Esophagus squamous epithelium (tissue), 5 donors: ENCODE measurements around the gene PINLYP. TPM values are rescaled to one million over a fixed set of nuclear protein-coding genes. Genes with fewer than 3 reads are reported as not detected.

ENCODE experiments used
- DNase-seq: peaks from one replicate; lab custom pipeline; 2025; lab: John Stamatoyannopoulos, UW
- H3K27ac ChIP-seq, 4 donors: fragments of 200-600 bp; sonication (generic); one replicate each; pipeline ENCODE4 v1.5.1; 2016 to 2019; ENCODE audit warnings: mild to moderate bottlenecking in 1 of 4
- H3K27me3 ChIP-seq, 4 donors: fragments of 200-600 bp; sonication (generic); 1 replicate in 3 of 4; 2 replicates in 1 of 4; pipeline versions ENCODE4 v1.5.1 to v1.6.0; 2017 to 2021; ENCODE audit warnings: antibody characterized with exemption in 1 of 4
- H3K36me3 ChIP-seq, 3 donors: fragments of 200-600 bp; sonication (generic); one replicate each; pipeline ENCODE4 v1.5.1; 2016 to 2019
- H3K4me1 ChIP-seq, 3 donors: fragments of 200-600 bp; sonication (generic); one replicate each; pipeline ENCODE4 v1.5.1; 2017 to 2019
- H3K4me3 ChIP-seq, 4 donors: fragments of 200-600 bp; sonication (generic); 1 replicate in 3 of 4; 2 replicates in 1 of 4; pipeline ENCODE4 v1.5.1; 2016 to 2019; ENCODE audit warnings: mild to moderate bottlenecking in 2 of 4, moderate library complexity in 1 of 4
- H3K9me3 ChIP-seq, 3 donors: fragments of 200-600 bp; sonication (generic); one replicate each; pipeline ENCODE4 v1.5.1; 2016 to 2019
- CTCF ChIP-seq, 6 experiments: fragments of 450-650 bp in 4 of 6; fragments of 200-600 bp in 2 of 6; sonication (generic) in 2 of 6; IDR thresholded peaks; one replicate each; pipeline ENCODE4 v1.5.1; 2016 to 2019; ENCODE audit warnings: antibody characterized with exemption in 6 of 6, mild to moderate bottlenecking in 4 of 6, moderate library complexity in 4 of 6
- POLR2A ChIP-seq, 4 donors: fragments of 450-650 bp; IDR thresholded peaks; one replicate each; pipeline ENCODE4 v1.6.1; 2017; ENCODE audit warnings: antibody characterized with exemption in 4 of 4, mild to moderate bottlenecking in 4 of 4, moderate library complexity in 3 of 4
- WGBS, 2 donors: methylation state at CpG; one replicate each; pipeline ENCODE4 v1.1.5; 2018; 5-methylcytosine and 5-hydroxymethylcytosine counted together
- intact Hi-C: fragments of 100-400 bp; cut with DNase I; formaldehyde crosslinking; loops from one replicate; pipeline ENCODE4 v1.15.0; 2022
- total RNA-seq, 4 donors: library from RNA; depleted of rRNA; stranded (reverse); fragments of >200 nt; gene quantifications; one replicate each; pipeline ENCODE4 v1.1.0, GENCODE V29; 2016
- donor health status: DM: yes; HTN: yes; CAD: no.

Gene PINLYP
- total RNA-seq, 4 donors from 2014 or later: 1.9 to 23.3 (median 9.3) TPM

- Histone ChIP-seq H3K27me3 (no peaks in the 10 kb centered on the region), H3K27ac (peak overlapping the region in 2 of 4 donors; percentile 34 to 59), H3K9me3 (no peaks in the 10 kb centered on the region), H3K36me3 (no peaks in the 10 kb centered on the region), H3K4me1 (peaks cover 3 to 32% (median 7%) of the 10 kb centered on the region in 3 donors), H3K4me3 (no peak overlapping the region)
- peak; percentile 10 for DNase-seq
- intact Hi-C loops: no loop called here
- TF ChIP-seq CTCF (IDR thresholded peaks at IDR 0.05) (peak in 3 of 6 experiments; percentile 29 to 38 (median 31)), POLR2A (IDR thresholded peaks at IDR 0.05) (no peak)
- WGBS, 2 donors: 0 to 16% methylated on average over 1 to 9 of the region's 30 CpGs
These were observed 49.3 kb downstream of the PINLYP start for GRCh38 chr19:43624933-43625332.

GRCh38 chr19:43625918-43626579, 50.4 kb downstream of the PINLYP start:
- no peak overlapping the region for H3K4me3 ChIP-seq
- H3K27ac ChIP-seq: peak overlapping the region in 2 of 4 donors; percentile 42 to 59
- H3K36me3 ChIP-seq: no peaks in the 10 kb centered on the region
- H3K9me3 ChIP-seq: no peaks in the 10 kb centered on the region
- H3K27me3 ChIP-seq: no peaks in the 10 kb centered on the region
- TF ChIP-seq CTCF (IDR thresholded peaks at IDR 0.05) (no peak), POLR2A (IDR thresholded peaks at IDR 0.05) (no peak)
- peaks cover 0 to 21% (median 0%) of the 10 kb centered on the region in 3 donors for H3K4me1 ChIP-seq
- WGBS, 2 donors: 78 to 80% methylated on average over 27 to 32 of the region's 32 CpGs
- DNase-seq: no peak
- intact Hi-C loops: no loop called here

GRCh38 chr19:43626838-43627237, 51.2 kb downstream of the PINLYP start:
- no peaks in the 10 kb centered on the region for H3K27me3 ChIP-seq
- no peak for DNase-seq
- H3K4me1 ChIP-seq: peaks cover 0 to 21% (median 0%) of the 10 kb centered on the region in 3 donors
- no peaks in the 10 kb centered on the region for H3K36me3 ChIP-seq
- H3K9me3 ChIP-seq: no peaks in the 10 kb centered on the region
- 42 to 64% methylated on average over 9 to 11 of the region's 17 CpGs for WGBS, 2 donors
- H3K4me3 ChIP-seq: no peak overlapping the region
- no peak overlapping the region for H3K27ac ChIP-seq
- intact Hi-C loops: no loop called here
- TF ChIP-seq POLR2A (IDR thresholded peaks at IDR 0.05): no peak
- no peak for TF ChIP-seq CTCF (IDR thresholded peaks at IDR 0.05)

GRCh38 chr19:43628646-43629326, 53.2 kb downstream of the PINLYP start:
- 73 to 89% methylated on average over 3 of the region's 3 CpGs for WGBS, 2 donors
- peaks cover 0 to 22% (median 0%) of the 10 kb centered on the region in 3 donors for H3K4me1 ChIP-seq
- intact Hi-C loops: no loop called here
- H3K27me3 ChIP-seq: no peaks in the 10 kb centered on the region
- no peaks in the 10 kb centered on the region for H3K36me3 ChIP-seq
- H3K4me3 ChIP-seq: no peak overlapping the region
- TF ChIP-seq CTCF (IDR thresholded peaks at IDR 0.05) (no peak), POLR2A (IDR thresholded peaks at IDR 0.05) (no peak)
- H3K9me3 ChIP-seq: no peaks in the 10 kb centered on the region
- no peak overlapping the region for H3K27ac ChIP-seq
- DNase-seq: no peak

- H3K27ac ChIP-seq: no peak overlapping the region
- 92 to 94% methylated on average over 5 of the region's 5 CpGs for WGBS, 2 donors
- H3K36me3 ChIP-seq: no peaks in the 10 kb centered on the region
- TF ChIP-seq POLR2A (IDR thresholded peaks at IDR 0.05): no peak
- TF ChIP-seq CTCF (IDR thresholded peaks at IDR 0.05): no peak
- H3K4me1 ChIP-seq: peaks cover 3 to 27% (median 11%) of the 10 kb centered on the region in 3 donors
- intact Hi-C loops: no loop called here
- peaks cover 0 to 4% (median 0%) of the 10 kb centered on the region in 4 donors for H3K27me3 ChIP-seq
- H3K4me3 ChIP-seq: no peak overlapping the region
- H3K9me3 ChIP-seq: no peaks in the 10 kb centered on the region
- no peak for DNase-seq
These were observed 55.9 kb downstream of the PINLYP start for GRCh38 chr19:43631491-43631890.
